ENCODE results near the gene CSTPP1.

Gene CSTPP1

GRCh38 chr11:47127213-47127612, 190.7 kb downstream of the CSTPP1 start:
- no peak for DNase-seq (ENCODE audit: low read depth in 2 of 3, low spot score in 2 of 3)

GRCh38 chr11:47130543-47130942, 194.0 kb downstream of the CSTPP1 start:
- DNase-seq (ENCODE audit: low read depth in 2 of 3, low spot score in 2 of 3): no peak

- no peak for DNase-seq (ENCODE audit: low read depth in 2 of 3, low spot score in 2 of 3)
Observed at GRCh38 chr11:47131136-47131535, 194.6 kb downstream of the CSTPP1 start.

- no peak for DNase-seq (ENCODE audit: low read depth in 2 of 3, low spot score in 2 of 3)
Observed at GRCh38 chr11:47132490-47132889, 195.9 kb downstream of the CSTPP1 start.

- no peak for DNase-seq (ENCODE audit: low read depth in 2 of 3, low spot score in 2 of 3)
Observed at GRCh38 chr11:47132981-47133380, 196.4 kb downstream of the CSTPP1 start.

- no peak for DNase-seq (ENCODE audit: low read depth in 2 of 3, low spot score in 2 of 3)
Observed at GRCh38 chr11:47136327-47136726, 199.8 kb downstream of the CSTPP1 start.

GRCh38 chr11:47136921-47137320, 200.4 kb downstream of the CSTPP1 start:
- DNase-seq (ENCODE audit: low read depth in 2 of 3, low spot score in 2 of 3): no peak

- DNase-seq (ENCODE audit: low read depth in 2 of 3, low spot score in 2 of 3): no peak
Observed at GRCh38 chr11:47137476-47137875, 200.9 kb downstream of the CSTPP1 start.

- DNase-seq (ENCODE audit: low read depth in 2 of 3, low spot score in 2 of 3): no peak
Observed at GRCh38 chr11:47139878-47140277, 203.3 kb downstream of the CSTPP1 start.

GRCh38 chr11:47143322-47143721, 206.8 kb downstream of the CSTPP1 start:
- DNase-seq (ENCODE audit: low read depth in 2 of 3, low spot score in 2 of 3): no peak

GRCh38 chr11:47144541-47144940, 208.0 kb downstream of the CSTPP1 start:
- no peak for DNase-seq (ENCODE audit: low read depth in 2 of 3, low spot score in 2 of 3)

GRCh38 chr11:47147250-47147649, 210.7 kb downstream of the CSTPP1 start:
- DNase-seq (ENCODE audit: low read depth in 2 of 3, low spot score in 2 of 3): no peak

- no peak for DNase-seq (ENCODE audit: low read depth in 2 of 3, low spot score in 2 of 3)
Observed at GRCh38 chr11:47147681-47148080, 211.1 kb downstream of the CSTPP1 start.

- DNase-seq (ENCODE audit: low read depth in 2 of 3, low spot score in 2 of 3): no peak
Observed at GRCh38 chr11:47148270-47148669, 211.7 kb downstream of the CSTPP1 start.

GRCh38 chr11:47148903-47149531, 212.5 kb downstream of the CSTPP1 start:
- no peak for DNase-seq (ENCODE audit: low read depth in 2 of 3, low spot score in 2 of 3)

GRCh38 chr11:47149782-47150181, 213.2 kb downstream of the CSTPP1 start:
- DNase-seq (ENCODE audit: low read depth in 2 of 3, low spot score in 2 of 3): no peak

GRCh38 chr11:47152126-47152952, 215.8 kb downstream of the CSTPP1 start:
- no peak for DNase-seq (ENCODE audit: low read depth in 2 of 3, low spot score in 2 of 3)

- DNase-seq (ENCODE audit: low read depth in 2 of 3, low spot score in 2 of 3): no peak
Observed at GRCh38 chr11:47152953-47153950, 216.7 kb downstream of the CSTPP1 start.

- no peak for DNase-seq (ENCODE audit: low read depth in 2 of 3, low spot score in 2 of 3)
Observed at GRCh38 chr11:47154616-47155570, 218.3 kb downstream of the CSTPP1 start.

- DNase-seq (ENCODE audit: low read depth in 2 of 3, low spot score in 2 of 3): no peak
Observed at GRCh38 chr11:47155879-47156278, 219.3 kb downstream of the CSTPP1 start.

All from activated CD8-positive, alpha-beta memory T cell treated with anti-CD3 and anti-CD28 coated beads for 48 hours (primary cell).